HL-60 (cell line): ENCODE results near the gene PER1.

Source experiments
- DNase-seq, 2 experiments: peaks; one replicate each; pipeline ENCODE4 v3.0.0-alpha.2; 2010 to 2020; ENCODE audit warnings: low read depth in 1 of 2, low spot score in 1 of 2
- H3K27ac ChIP-seq: fragments of 250-450 bp; sonication (Bioruptor Pico); replicated peaks from 2 replicates; pipeline ENCODE4 v1.5.1; 2020; ENCODE audit warnings: mild to moderate bottlenecking, moderate library complexity
- H3K27me3 ChIP-seq: fragments of 250-450 bp; sonication (Bioruptor Pico); 2 replicates; pipeline ENCODE4 v1.5.1; 2021; ENCODE audit warnings: mild to moderate bottlenecking, moderate library complexity; ENCODE audit not compliant: insufficient read depth, poor library complexity, severe bottlenecking
- H3K4me3 ChIP-seq: replicated peaks from 2 replicates; pipeline ENCODE4 v1.5.1; 2011; ENCODE audit warnings: mild to moderate bottlenecking, control low read depth, low read length; ENCODE audit not compliant: insufficient read depth
- CTCF ChIP-seq: IDR thresholded peaks from one replicate; pipeline ENCODE4 v1.5.1; 2011; ENCODE audit warnings: low read length, control low read depth, inconsistent platforms; ENCODE audit not compliant: insufficient read depth
- GABPA ChIP-seq: IDR thresholded peaks from 2 replicates; pipeline ENCODE4 v1.6.1; 2012; ENCODE audit warnings: low read depth
- POLR2AphosphoS5 ChIP-seq: IDR thresholded peaks from 2 replicates; pipeline ENCODE4 v1.6.1; 2012; ENCODE audit warnings: low read depth
- REST ChIP-seq: IDR thresholded peaks from 2 replicates; pipeline ENCODE4 v1.6.1; 2012; ENCODE audit warnings: low read depth; ENCODE audit not compliant: insufficient replicate concordance
- SPI1 ChIP-seq: IDR thresholded peaks from 2 replicates; pipeline ENCODE4 v1.6.1; 2012; ENCODE audit warnings: low read depth, mild to moderate bottlenecking, borderline replicate concordance

Gene PER1

GRCh38 chr17:8156246-8156992, 4.2 kb upstream of the PER1 start:
- Histone ChIP-seq H3K4me3 (peak overlapping the region; percentile 47), H3K27ac (peak overlapping the region; percentile 75), H3K27me3 (no peaks in the 10 kb centered on the region)
- TF ChIP-seq REST = peak; percentile 38
- TF ChIP-seq GABPA = peak; percentile 42; the same call in 1 of the 2 replicates
- TF ChIP-seq SPI1 = no peak
- peak; percentile 94 to 99 for DNase-seq

- Histone ChIP-seq H3K4me3 (peak overlapping the region; percentile 47), H3K27me3 (no peaks in the 10 kb centered on the region), H3K27ac (peak overlapping the region; percentile 56)
- DNase-seq = no peak
- TF ChIP-seq CTCF = no peak
- TF ChIP-seq REST = no peak
- no peak for TF ChIP-seq SPI1
- no peak for TF ChIP-seq POLR2AphosphoS5
- TF ChIP-seq GABPA = no peak
These were observed 3.7 kb upstream of the PER1 start for GRCh38 chr17:8155996-8156245.

GRCh38 chr17:8155231-8155995, 3.2 kb upstream of the PER1 start:
- TF ChIP-seq REST (no peak), SPI1 (no peak), POLR2AphosphoS5 (no peak), CTCF (no peak), GABPA (no peak)
- no peak for DNase-seq
- Histone ChIP-seq H3K4me3 (peak overlapping the region; percentile 47), H3K27me3 (no peaks in the 10 kb centered on the region), H3K27ac (peak overlapping the region; percentile 56)
